Activated CD4-positive, alpha-beta T cell treated with anti-CD3 and anti-CD28 coated beads, Interleukin-2, amount 50 U/mL, for 4 hours (primary cell): ENCODE data around the gene C10orf105.

Source experiments
- DNase-seq, 2 experiments: peaks; one replicate each; pipeline ENCODE4 v3.0.0-alpha.2; 2020

C10orf105 gene, protein sequence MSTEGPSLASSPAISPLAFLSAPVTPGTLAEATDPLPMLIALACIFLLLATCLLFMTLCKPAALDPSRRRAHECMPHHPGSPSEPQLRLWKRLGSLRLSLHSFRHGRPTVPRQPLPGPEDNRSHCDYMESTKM

DNA sequence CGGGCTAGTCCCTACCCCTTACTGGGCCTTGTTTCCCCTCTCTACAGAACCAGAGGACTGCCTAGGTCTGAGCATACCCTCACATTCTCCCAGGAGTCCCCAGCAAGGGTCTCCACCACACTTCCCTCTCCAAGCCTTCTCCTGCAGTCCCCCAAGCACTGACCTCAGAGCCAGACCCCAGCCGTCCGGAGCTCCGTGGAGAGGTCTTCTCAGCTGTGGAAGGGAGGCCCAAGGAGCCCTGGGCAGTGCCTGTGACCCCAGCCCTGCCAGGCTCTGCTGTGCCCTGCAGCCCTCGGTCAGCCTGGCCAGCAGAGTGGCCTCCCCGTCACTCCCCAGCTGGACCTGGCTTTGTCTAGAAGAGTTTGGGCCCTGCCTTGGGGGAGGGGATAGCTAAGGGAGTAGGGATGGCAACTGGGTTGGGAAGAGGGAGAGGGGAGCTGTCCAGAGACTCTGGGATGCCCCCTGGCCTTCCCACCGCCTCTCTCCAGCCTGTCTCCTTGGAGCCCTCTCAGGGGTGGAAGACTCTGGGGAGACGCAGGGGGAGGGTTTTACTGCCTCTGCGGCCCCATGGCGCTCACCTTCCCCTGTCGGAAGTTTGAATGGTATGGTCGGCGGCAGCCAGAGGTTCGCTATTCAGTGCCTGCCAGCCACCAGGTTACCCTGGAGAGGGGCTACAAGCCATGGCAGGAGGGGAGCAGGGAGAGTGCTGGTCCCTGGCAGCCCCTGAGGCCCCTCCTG, at the start of gene C10orf105:
TSS of gene C10orf105 (minus strand) at position 315 of the 738 bp plus-strand sequence. CDS start 3,441 bp downstream, outside the sequence.
- DNase-seq = no peak

DNA sequence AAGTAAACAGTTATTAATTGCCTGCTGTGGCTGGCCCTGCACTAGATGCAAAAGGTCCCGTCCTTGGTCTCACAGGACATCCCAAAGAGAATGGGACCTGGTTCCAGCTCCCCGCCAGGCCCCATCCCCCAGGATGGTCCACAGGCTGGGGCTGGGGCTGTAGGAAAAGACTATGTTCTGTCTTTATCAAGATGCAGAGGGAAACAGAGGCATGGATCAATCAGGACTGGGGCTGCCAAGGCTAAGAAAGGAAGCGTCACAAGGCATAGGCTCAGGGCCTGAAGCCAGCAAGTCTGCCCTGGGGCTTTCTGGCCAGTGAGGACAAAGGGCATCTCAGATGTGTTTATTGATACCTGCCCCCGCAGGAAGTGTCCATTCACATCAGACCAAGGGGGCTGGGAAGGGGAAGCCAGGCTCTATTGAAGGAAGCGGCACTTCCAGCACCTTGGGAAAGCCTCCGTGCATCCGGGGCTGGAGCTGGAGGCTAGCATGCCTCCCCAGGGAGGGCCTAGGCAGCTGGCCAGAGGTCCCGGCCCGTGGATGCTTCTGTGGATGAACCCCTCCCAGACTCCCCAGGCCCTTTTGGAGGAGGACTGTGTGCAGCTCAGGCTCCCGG, 48.0 kb upstream of the C10orf105 start:
- no peak for DNase-seq

DNA sequence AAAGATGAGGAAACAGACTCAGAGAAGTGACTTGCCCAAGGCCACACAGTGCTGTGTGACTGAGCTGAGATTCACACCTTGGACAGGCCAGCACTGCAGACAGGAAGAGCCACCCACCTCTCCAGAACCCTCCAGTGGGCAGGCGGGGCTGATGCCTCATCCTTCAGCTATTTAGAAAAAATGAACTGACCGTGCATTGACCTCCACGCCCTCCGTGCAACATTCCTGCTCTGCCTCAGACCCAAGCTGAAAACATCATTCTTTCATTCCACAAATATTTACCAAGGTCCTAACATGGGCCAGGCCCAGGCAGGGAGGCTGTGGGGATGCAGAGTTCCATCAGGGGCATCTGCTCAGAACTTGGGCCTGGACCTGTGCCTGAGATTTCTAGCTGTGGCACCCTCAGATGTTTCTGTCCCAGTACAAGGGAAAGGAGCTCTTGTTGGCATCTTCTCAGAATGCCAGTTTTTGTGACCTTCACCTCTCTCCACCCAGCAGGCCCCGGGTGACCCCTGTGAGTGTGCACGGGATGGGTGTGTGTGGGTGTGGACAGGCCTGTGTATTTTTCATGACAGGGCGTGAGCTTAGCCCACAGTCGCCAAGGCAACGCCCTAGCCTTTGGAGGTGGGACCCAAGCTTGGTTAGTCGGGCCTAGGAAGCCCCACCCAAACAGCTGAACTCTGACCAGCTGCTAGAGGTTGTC, 47.3 kb upstream of the C10orf105 start:
- no peak for DNase-seq

DNA sequence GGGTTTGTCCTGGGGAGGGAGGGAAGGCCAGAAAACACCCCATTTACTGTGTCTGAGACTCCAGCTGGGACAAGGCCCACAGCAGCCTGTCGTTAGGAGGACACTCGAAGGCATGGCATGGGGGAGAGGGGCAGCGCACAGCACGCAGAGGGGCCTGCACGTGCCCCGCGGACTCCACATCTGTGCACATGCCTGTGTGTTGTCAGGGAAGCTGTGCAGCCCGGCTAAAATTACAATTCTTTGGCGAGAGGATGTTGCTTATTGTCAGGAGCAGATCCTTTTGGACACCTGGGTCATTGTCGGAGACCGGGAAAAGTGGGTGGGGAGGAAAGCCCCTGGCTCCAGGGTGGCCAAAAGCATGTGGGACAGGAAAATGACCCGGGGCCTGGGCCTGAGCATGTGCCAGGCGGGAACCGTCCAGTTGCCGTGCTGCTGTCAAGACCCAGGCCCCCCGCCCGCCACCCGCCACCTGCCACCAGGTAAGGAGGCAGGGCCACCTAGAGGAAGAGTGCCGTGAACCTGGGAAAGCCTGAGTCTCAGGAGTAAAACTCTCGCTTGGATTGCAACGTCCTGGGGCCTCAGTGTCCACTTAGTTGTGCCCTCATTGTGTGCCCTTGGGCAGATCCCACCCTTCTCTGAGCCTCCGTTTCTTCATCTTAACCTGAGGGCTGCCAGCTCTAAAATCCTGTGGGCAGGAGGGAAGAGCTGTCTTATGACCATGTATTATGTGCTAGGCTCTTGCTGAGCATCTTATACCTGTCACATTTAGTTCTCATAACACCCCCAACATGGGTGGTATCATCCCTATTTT, 46.5 kb upstream of the C10orf105 start:
- no peak for DNase-seq

DNA sequence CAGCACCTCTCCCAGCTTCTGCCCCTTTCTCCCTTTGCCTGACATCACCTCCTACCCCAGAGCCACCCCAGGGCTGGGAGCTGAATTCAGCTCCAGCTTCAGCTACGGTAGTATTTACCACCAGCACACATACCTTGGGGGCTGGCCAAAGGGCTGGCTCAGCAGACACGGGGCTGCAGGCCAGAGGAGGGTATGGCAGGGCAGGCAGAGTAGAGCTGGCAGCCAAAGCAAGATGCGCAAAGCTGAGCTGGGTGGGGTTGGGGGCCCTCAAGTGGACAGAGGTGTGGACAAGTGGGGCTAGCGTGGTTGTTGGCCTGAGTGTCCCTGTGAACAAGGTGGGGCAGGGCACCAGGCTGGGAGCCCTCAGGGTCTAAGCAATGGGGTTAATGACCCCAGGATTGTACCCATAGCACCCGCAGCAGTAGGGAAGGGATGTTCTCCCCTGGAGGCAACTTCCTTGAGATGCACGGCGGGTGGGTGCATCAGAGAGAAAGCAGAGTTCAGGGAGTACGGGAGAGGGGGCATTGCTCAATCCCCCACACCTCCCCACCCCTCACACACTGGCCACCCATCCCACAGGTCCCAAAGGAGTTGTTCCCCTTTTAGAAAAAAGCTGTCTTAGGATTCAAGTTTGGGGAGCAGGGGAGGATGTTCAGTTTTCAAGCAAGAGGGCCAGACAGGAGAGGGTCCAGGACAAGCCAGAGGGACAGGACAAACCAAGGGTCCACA, 45.8 kb upstream of the C10orf105 start:
- DNase-seq = no peak

DNA sequence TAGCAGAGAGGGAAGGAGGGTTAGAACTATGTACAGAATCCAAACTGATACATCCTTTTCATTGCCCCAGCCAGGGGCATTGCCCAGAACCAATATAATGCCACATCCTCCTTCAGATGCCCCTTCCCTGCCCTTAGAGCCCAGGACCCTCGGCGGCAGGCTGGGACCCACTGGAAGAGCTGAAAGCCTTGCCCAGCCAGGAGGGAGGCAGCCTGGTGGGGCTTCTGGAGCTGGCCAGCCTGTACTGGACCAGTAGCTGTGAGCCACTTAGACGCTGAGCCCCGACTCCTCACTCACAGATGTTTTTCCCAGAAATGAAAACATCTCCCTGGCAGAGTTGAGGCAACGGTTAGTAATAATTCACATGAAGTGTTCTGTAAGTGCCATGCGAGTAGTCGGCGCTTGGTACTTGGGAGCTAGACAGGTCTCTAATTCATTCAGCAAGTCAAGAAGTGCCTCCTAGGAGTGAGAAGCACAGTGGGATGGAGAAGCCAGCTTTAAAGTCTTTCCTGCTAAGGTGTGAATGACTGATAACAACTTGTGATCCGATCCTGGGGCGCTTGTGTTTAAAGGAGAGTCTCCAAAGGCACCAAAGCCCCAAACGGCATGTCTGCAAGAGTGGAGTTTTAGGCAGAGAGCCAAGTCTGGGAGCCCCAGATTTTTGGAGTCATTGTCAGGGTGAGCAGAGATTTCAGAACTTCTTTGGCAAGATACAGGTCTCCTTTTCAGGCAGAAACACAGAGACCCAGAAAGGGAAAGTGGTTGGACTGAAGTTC, 44.0 kb upstream of the C10orf105 start:
- DNase-seq = no peak

DNA sequence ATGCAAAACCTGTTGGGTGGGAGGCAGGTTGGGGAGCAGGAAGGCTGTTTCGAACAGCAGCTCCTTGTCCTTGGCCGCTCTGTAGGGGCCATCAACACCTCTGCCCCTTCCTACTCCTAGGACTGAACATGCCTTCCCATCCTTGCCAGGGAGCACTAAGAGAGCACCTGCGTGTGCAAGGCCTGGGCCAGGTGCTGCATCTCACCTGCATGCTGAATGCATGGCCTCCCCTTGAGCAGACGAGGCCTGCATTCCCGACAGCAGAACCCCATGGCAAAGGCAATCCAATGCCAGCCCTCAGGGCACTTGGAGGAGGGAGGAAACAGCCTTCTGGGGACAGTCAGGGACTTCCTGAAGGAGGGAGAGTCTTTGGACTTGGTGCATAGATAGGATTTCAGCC, 42.7 kb upstream of the C10orf105 start:
- DNase-seq = no peak

DNA sequence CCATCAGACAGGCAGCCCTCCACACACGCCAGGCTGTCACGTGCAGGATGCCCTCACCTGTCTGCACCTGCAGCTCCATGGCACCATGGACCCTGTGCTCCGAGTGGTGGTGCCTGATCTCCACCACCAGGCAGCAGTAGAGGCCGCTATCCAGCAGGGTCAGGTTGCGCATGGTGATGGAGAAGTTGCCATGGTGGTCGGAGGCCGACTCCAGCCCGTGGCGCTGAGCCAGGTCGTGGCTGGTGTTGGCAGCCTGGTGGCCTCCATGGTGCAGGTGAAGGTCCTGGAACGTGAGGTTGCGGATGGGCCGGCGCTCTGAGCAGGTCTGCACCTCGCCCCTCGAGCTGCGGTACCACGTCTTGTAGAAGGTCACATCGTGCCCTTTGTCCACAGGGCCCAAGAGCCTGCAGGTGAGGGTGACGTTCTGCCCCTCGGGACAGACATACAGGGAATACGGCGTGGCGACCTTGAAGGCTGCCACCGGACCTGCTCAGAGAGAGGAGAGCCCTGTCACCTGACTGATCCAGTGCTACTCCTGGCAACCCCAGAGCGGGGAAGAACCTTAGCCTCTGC, 42.0 kb upstream of the C10orf105 start:
- DNase-seq = no peak

DNA sequence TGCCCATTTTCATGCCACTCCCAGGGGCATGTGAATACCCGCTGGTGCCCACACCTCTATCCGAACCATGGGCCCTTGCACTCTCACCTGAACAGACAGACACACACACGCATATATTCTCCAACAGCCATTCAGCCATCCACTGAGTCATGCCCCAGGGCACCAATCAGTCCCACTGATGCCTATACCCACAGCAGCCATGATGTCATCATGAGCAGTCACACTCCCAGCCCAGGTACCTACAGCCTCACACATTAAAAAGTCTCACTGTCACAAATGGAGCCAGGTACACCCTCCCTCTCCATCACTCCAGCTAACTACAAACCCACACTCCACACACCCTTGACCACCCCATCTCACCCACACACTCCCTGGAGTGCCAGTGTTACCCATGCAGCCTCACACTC, 41.5 kb upstream of the C10orf105 start:
- DNase-seq = peak; percentile 59 to 68

DNA sequence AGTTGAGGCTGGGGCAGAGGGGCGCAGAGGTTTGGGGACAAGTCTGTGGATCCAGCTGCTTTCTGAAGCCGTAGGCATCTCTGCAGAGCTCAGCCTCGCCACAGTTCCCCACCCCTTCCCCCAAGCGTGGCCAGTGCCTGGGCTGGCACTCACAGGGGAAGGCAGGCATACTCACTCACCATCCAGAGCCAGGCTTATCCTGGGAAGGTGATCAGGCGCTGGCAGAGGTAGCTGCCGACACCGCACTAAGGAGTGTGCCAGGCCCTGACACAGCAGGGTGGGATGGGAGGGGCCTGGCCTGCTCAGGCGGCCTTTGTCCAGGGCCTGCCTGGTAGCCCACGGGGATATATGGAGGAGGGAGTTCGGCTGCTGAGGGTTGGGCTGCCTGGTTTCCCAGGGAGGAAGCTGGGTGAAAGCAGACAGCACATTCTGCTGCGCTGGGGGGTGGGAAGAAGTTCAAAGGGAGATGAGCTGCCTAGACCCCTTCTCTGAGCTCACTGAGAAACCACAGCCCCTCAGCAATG, 37.9 kb upstream of the C10orf105 start:
- no peak for DNase-seq

DNA sequence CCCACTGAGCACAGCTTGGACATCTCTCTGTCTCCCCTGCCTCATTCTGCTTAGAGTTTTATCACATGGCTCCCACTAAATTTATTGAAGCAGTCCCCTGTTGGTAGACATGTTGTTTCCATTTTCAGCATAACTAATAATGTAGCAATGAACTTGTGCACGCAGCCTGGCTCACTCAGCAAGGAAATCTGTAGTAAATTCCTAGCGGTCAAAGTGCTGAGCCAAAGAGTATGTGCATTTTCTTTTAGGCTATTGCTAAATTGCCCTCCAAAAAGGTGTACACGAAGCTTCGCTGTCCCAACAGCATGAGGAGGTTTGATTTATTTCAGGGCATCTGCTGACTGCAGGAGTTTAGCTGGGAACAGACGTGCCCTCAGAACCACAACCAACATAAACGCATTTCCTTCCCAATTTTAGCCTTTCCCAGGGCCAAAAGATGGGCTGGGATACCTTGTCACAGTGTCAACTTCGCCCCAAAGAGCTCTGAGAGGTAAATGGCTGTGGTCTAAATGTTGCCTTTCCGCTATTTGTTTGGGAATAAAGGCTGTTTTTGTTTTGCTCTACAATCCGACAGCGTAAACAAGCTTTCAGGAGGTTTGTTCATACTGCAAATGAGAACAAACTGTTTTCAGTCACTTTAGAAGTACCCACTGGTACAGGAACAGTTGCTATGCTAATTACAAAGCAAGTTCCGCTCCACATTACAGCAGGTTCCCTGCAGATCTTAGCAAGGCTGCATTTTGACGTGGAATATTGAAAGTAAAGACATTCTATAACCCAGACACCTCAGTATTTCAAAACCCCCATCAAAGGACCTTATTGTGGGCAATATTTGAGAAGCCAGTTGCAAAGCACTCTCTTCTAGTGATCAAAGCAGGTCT, 37.0 kb upstream of the C10orf105 start:
- DNase-seq = no peak

DNA sequence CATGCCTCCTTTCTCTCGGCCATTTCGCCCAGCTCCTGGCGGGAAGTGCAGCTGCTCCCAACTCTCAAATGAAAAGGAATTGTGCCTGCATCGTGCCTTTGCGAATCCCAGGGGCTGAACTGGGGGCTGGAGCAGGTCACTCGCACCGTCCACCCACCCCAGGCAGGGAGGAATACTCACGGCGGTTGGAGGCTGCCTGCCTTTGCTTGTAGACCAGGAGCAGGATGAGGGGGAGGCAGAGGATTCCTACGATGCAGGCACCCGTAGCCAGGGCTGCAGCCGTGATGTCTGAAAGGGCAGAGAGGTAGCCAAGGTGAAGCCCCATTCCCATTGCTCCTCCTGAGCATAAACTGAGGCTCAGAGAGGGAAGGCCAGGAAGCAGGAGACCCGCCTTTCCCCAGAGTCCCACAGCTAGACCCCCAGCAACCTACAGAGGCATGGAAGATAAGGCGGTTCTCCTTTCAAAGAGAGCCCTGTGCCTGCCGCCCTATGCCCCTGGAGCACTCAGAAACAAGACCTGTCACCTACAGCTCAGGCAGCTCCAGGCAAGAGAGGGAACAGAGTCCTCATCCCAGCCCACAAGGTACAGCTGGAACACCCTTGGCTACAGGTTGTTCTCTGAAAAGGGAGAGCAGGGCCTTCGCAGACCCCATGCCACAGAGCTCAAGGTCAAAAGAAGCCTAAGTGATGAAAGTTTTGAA, 35.8 kb upstream of the C10orf105 start:
- DNase-seq = no peak

DNA sequence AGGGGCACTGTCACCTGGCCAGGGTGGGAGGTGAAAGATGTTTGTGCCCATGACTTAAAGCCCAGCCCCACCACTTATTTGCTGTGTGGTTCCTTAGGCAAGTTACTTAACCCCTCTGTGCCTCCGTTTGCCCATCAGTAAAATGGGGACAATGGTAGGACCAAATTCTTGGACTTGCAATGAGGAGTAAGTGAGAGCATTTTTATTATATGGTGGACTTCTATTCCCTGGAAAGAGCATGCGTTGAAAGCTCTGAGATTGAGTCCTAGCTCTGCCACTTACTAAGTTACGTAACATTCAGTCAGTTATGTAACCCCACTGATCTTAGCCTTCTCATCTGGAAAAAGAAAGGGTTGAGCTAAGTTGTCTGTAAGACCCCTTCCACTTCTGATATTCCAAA, 35.0 kb upstream of the C10orf105 start:
- no peak for DNase-seq

DNA sequence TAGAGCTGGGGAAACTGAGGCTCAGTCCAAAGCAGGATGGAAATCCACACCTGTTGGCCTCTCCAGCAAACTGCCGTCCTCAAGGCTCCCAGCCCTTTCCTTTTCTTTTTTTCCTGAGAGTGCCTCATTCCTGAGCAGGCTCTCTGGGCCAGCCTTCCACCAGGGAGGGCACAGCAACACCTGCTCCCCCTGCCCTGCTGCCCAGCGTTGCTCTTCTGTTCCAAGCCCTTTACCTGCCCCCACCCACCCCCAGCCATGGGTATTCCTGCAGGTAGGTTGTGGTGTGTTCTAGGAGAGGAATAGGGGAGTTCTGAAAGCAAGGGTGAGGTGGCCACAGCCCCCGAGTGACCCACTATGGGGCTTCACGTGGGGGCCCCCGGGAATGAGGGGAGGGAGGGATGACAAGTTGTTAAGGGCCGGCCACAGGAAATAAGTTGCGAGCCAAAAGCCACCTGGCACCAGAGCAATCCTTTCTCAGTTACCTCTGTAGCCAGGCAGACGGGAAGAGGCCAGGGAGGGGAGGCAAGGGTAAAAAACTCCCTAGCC, 34.5 kb upstream of the C10orf105 start:
- DNase-seq = no peak

DNA sequence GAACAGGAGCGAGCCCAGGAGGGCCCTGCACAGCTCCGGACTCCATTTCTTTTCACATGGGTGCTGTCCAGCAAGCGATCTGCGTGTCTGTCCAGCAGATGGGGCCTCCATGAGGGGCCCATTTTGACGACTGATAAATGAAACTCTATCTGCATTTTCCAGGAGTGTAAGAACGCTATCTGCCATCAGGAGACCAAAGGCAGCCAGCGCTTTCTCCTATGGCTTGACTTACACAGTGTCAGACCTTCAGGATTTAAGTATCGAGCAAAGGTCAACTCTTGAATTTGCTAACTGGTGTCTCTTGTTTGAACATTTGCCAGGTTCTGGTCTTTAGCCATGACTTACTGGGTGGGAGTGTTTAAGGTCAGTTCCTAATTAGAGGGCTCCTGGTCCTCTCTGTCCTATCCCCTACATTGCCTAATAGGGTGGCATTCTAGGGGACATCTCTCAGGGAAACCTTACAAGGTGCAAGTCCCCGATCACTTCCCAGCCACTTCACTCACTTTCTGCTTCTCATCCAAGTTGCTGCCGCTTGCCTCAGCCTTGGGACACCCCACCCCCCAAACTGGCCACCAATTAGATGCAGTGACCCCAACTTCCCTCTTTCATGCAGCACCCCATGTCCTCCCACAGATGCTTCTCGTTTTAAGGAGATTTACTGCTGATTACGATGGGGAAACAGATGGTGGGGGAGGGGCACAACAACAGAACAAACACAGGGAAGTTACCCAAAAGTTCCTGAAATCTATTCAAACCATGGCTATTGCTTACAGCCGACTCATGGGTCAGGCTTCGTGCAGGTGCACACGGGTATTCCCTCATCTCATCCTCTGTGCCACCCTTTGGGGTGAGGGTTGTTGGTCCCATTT, 33.7 kb upstream of the C10orf105 start:
- no peak for DNase-seq

DNA sequence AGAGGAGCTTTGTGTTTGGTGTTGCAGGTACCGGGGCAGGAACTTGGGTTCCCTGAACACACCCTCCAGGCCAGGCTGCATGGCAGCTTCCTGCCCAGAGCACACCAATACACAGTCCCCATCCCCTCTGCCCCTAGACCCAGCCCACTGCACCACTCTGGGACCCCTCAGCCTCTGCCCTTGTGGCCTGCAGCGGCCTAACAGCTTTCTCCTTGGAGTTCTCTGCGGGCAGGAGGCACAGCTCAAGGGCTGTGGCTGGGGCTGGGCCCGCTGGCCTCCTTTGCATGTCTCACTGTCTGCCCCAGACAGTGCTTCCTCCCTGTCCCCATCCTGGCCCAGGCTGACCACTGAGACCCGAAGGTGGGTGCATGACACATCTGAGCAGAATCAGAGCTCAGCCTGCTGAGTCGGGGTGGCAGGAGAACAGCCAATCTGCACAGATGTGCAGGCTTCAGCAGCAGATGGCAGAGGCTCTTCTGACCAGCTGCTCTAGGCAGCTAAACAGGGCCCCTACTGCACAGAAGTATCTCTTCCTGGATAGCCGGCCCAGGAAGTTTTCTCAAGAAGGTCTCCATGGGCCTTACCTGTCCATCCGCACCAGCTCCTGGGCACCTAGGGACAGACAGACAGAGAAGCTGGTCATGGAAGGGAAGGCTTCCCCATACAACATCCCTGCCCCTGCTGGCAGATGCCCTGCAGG, 33.0 kb upstream of the C10orf105 start:
- no peak for DNase-seq
